Measurements from ENCODE around the gene FAM222A. TPM values are rescaled to one million over a fixed set of nuclear protein-coding genes. Genes with fewer than 3 reads are reported as not detected.

The FAM222A gene
- polyA plus RNA-seq, 2 of the 4 experiments (the other 2 are of a cell fraction): 0.98 to 3.2 TPM

- Histone ChIP-seq H3K4me3 (no peak overlapping the region), H3K9me3 (no peaks in the 10 kb centered on the region), H3K4me1 (no peaks in the 10 kb centered on the region), H3K4me2 (no peak overlapping the region), H3K27ac (no peak overlapping the region)
- TF ChIP-seq ESRRA (IDR thresholded peaks at IDR 0.05; ENCODE audit: borderline replicate concordance, low read length): no peak
- no peak for TF ChIP-seq EHF (CRISPR knock-in tag; IDR thresholded peaks at IDR 0.05)
- TF ChIP-seq RAD21 (conservative IDR thresholded peaks at IDR 0.05 in 1 of 2, IDR thresholded peaks at IDR 0.05 in 1 of 2): peak; percentile 34 to 41; a peak in 4 of 5 replicates
- peak; percentile 34; the same call in 2 of the 3 replicates for TF ChIP-seq CTCF (IDR thresholded peaks at IDR 0.05)
- 77% methylated on average over 15 of the region's 17 CpGs for WGBS (ENCODE audit: missing lambda C conversion rate)
- no peak for ATAC-seq
- DNase-seq (ENCODE audit: low read depth in 1 of 2, low spot score in 1 of 2): no peak
- POLR2A ChIA-PET: no interaction called here
- CTCF ChIA-PET: interaction anchor here (0.7 to 9.3 kb wide), 9 partner anchors 9 to 344 kb away, joined by 3 to 167 read pairs (median 14); no protein-coding TSS in a partner anchor
- FAIRE-seq: no peak
These were observed 58.4 kb downstream of the FAM222A start for GRCh38 chr12:109771746-109772621.

- 69% methylated on average over 12 of the region's 12 CpGs for WGBS (ENCODE audit: missing lambda C conversion rate)
- CTCF ChIA-PET: interaction anchor here (0.6 to 9.3 kb wide), 11 partner anchors 9 to 345 kb away, joined by 3 to 167 read pairs (median 14); no protein-coding TSS in a partner anchor
- H3K4me3 ChIP-seq: no peak overlapping the region
- FAIRE-seq (no peak), ATAC-seq (peak; percentile 7 to 16; a peak in 3 of 6 replicates), DNase-seq (ENCODE audit: low read depth in 1 of 2, low spot score in 1 of 2) (no peak)
- no peak overlapping the region for H3K27ac ChIP-seq
- H3K9me3 ChIP-seq: no peaks in the 10 kb centered on the region
- H3K4me2 ChIP-seq: peak overlapping the region; percentile 57
- no peaks in the 10 kb centered on the region for H3K4me1 ChIP-seq
- POLR2A ChIA-PET: no interaction called here
- TF ChIP-seq RCOR1 (IDR thresholded peaks at IDR 0.05; ENCODE audit: low read depth, low read length): no peak
- 0 out of 5 replicates have a peak, but pooled peaks of 1 of the 2 experiments have one; percentile 0 for TF ChIP-seq RAD21 (conservative IDR thresholded peaks at IDR 0.05 in 1 of 2, IDR thresholded peaks at IDR 0.05 in 1 of 2)
These were observed 59.1 kb downstream of the FAM222A start for GRCh38 chr12:109772622-109773321.

- Histone ChIP-seq H3K4me3 (no peak overlapping the region), H3K4me2 (peak overlapping the region; percentile 57), H3K4me1 (no peaks in the 10 kb centered on the region), H3K9me3 (peaks cover under 1% of the 10 kb centered on the region; the same call in 1 of the 3 replicates), H3K27ac (0 out of 6 replicates have a peak overlapping the region, but pooled peaks of 1 of the 2 experiments have one; percentile 5)
- ATAC-seq (peak in 1 of 2 experiments; percentile 35; a peak in 2 of 6 replicates), FAIRE-seq (no peak), DNase-seq (ENCODE audit: low read depth in 1 of 2, low spot score in 1 of 2) (no peak)
- 29% methylated on average over 21 of the region's 21 CpGs for WGBS (ENCODE audit: missing lambda C conversion rate)
- TF ChIP-seq SREBF2 (IDR thresholded peaks at IDR 0.05) (no peak), MAX (IDR thresholded peaks at IDR 0.05) (peak; percentile 66)
- POLR2A ChIA-PET: no interaction called here
- CTCF ChIA-PET: interaction anchor here (0.6 to 9.3 kb wide), 14 partner anchors 8 to 346 kb away, joined by 3 to 167 read pairs (median 12); partner anchors contain the start of genes MMAB and MVK
These were observed 59.9 kb downstream of the FAM222A start for GRCh38 chr12:109773384-109774011.

- DNase-seq (ENCODE audit: low read depth in 1 of 2, low spot score in 1 of 2) (peak; percentile 70 to 89), FAIRE-seq (no peak), ATAC-seq (peak; percentile 82 to 93)
- Histone ChIP-seq H3K27ac (no peak overlapping the region), H3K9me3 (peaks cover 8% of the 10 kb centered on the region; the same call in 2 of the 3 replicates), H3K4me3 (no peak overlapping the region), H3K4me2 (no peak overlapping the region), H3K4me1 (no peaks in the 10 kb centered on the region)
- ChIA-PET CTCF (interaction anchor here (0.5 to 9.3 kb wide), 75 partner anchors 9 to 1055 kb away, joined by 3 to 167 read pairs (median 4); partner anchors contain the start of genes FAM222A, MMAB and MVK), POLR2A (interaction anchor here (0.5 to 0.6 kb wide), 2 partner anchors 178 to 258 kb away, joined by 3 to 4 read pairs; no protein-coding TSS in a partner anchor)
- 16% methylated on average over 10 of the region's 10 CpGs for WGBS (ENCODE audit: missing lambda C conversion rate)
- TF ChIP-seq ATOH8 (CRISPR knock-in tag; IDR thresholded peaks at IDR 0.05; ENCODE audit: low read depth): no peak
- no peak for TF ChIP-seq FOSB (CRISPR knock-in tag; IDR thresholded peaks at IDR 0.05)
- TF ChIP-seq CBX2 (IDR thresholded peaks at IDR 0.05; ENCODE audit: borderline replicate concordance, low read depth): no peak
- no peak for TF ChIP-seq EHF (CRISPR knock-in tag; IDR thresholded peaks at IDR 0.05)
- 0 out of 5 replicates have a peak, but pooled peaks of 1 of the 2 experiments have one; percentile 38 for TF ChIP-seq JUN (IDR thresholded peaks at IDR 0.05)
- no peak for TF ChIP-seq EHMT2 (IDR thresholded peaks at IDR 0.05; ENCODE audit: low read depth)
- no peak for TF ChIP-seq CEBPB (IDR thresholded peaks at IDR 0.05)
- TF ChIP-seq RAD21 (conservative IDR thresholded peaks at IDR 0.05 in 1 of 2, IDR thresholded peaks at IDR 0.05 in 1 of 2): peak; percentile 95 to 98
- peak; percentile 89 for TF ChIP-seq SMC3 (IDR thresholded peaks at IDR 0.05)
- TF ChIP-seq CTCF (IDR thresholded peaks at IDR 0.05): peak; percentile 95
- no peak for TF ChIP-seq NFE2L2 (conservative IDR thresholded peaks at IDR 0.05; ENCODE audit: low read length)
- peak; percentile 89 for TF ChIP-seq ZFP36 (IDR thresholded peaks at IDR 0.05; ENCODE audit: borderline replicate concordance, partially characterized antibody)
- TF ChIP-seq MAZ (IDR thresholded peaks at IDR 0.05; ENCODE audit: borderline replicate concordance, low read depth, low read length): no peak
- no peak for TF ChIP-seq POLR2A (IDR thresholded peaks at IDR 0.05; ENCODE audit: low read length)
These were observed 61.7 kb downstream of the FAM222A start for GRCh38 chr12:109775172-109775881.

Measured in A549 (cell line).